ENCODE measurements around the gene PDE4D. TPM values are rescaled to one million over a fixed set of nuclear protein-coding genes. Genes with fewer than 3 reads are reported as not detected.
"Not testable (repeated sequence)": the region's sequence is repeated elsewhere in the genome, so short reads cannot be mapped to it uniquely, and the experiment has no call there.

PDE4D gene
- total RNA-seq, 1 experiment from 2014 or later = 3.6 TPM

- H3K79me2 ChIP-seq (ENCODE audit: low read length) = no peaks in the 10 kb centered on the region
- H3K4me3 ChIP-seq (ENCODE audit: low read length) = no peak overlapping the region
- no peaks in the 10 kb centered on the region for H3K27me3 ChIP-seq (ENCODE audit: low read length)
- no peak overlapping the region for H3K9ac ChIP-seq (ENCODE audit: low read length)
- no peaks in the 10 kb centered on the region for H3F3A ChIP-seq (ENCODE audit: low read length, unreplicated experiment)
- ChIA-PET CTCF (no interaction called here), POLR2A (ENCODE audit: unreplicated experiment) (no interaction called here)
- H3K9me2 ChIP-seq (replicated peaks; ENCODE audit: low read length) = no peaks in the 10 kb centered on the region
- no peak overlapping the region for H3K4me2 ChIP-seq (ENCODE audit: low read length)
- H2AFZ ChIP-seq (ENCODE audit: low read length) = no peak overlapping the region
- no peaks in the 10 kb centered on the region for H3K9me3 ChIP-seq (ENCODE audit: low read length)
- intact Hi-C loops (cut with micrococcal nuclease) = no loop called here
- no peaks in the 10 kb centered on the region for H4K20me1 ChIP-seq (ENCODE audit: low read length)
- TF ChIP-seq EZH2 (IDR thresholded peaks at IDR 0.05; ENCODE audit: low read length, unreplicated experiment) (no peak), EZH2phosphoT487 (IDR thresholded peaks at IDR 0.05; ENCODE audit: borderline replicate concordance, low read length) (no peak)
- TF ChIP-seq, protein P1, sequence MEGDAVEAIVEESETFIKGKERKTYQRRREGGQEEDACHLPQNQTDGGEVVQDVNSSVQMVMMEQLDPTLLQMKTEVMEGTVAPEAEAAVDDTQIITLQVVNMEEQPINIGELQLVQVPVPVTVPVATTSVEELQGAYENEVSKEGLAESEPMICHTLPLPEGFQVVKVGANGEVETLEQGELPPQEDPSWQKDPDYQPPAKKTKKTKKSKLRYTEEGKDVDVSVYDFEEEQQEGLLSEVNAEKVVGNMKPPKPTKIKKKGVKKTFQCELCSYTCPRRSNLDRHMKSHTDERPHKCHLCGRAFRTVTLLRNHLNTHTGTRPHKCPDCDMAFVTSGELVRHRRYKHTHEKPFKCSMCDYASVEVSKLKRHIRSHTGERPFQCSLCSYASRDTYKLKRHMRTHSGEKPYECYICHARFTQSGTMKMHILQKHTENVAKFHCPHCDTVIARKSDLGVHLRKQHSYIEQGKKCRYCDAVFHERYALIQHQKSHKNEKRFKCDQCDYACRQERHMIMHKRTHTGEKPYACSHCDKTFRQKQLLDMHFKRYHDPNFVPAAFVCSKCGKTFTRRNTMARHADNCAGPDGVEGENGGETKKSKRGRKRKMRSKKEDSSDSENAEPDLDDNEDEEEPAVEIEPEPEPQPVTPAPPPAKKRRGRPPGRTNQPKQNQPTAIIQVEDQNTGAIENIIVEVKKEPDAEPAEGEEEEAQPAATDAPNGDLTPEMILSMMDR (conservative IDR thresholded peaks at IDR 0.05; ENCODE audit: low read depth, low read length) = no peak
- H3K4me1 ChIP-seq (ENCODE audit: insufficient read depth, low read length) = no peaks in the 10 kb centered on the region
- no peaks in the 10 kb centered on the region for H3K36me3 ChIP-seq (ENCODE audit: low read depth, low read length)
- H3K27ac ChIP-seq (ENCODE audit: low read length) = no peak overlapping the region
- no TSS peak for BruUV-seq (replicated peaks)
- no peak for DNase-seq
- no peak for ATAC-seq
Measured at GRCh38 chr5:59416026-59416425, 477.5 kb downstream of the PDE4D start.

GRCh38 chr5:59412428-59412827, 481.1 kb downstream of the PDE4D start:
- no peak for ATAC-seq
- Histone ChIP-seq H3K9me3 (ENCODE audit: low read length) (no peaks in the 10 kb centered on the region), H3K4me1 (ENCODE audit: insufficient read depth, low read length) (no peaks in the 10 kb centered on the region), H3K36me3 (ENCODE audit: low read depth, low read length) (no peaks in the 10 kb centered on the region), H4K20me1 (ENCODE audit: low read length) (no peaks in the 10 kb centered on the region), H2AFZ (ENCODE audit: low read length) (no peak overlapping the region), H3K27me3 (ENCODE audit: low read length) (no peaks in the 10 kb centered on the region), H3K9me2 (replicated peaks; ENCODE audit: low read length) (no peaks in the 10 kb centered on the region), H3K79me2 (ENCODE audit: low read length) (no peaks in the 10 kb centered on the region), H3K4me2 (ENCODE audit: low read length) (no peak overlapping the region), H3K27ac (ENCODE audit: low read length) (no peak overlapping the region), H3K4me3 (ENCODE audit: low read length) (no peak overlapping the region), H3F3A (ENCODE audit: low read length, unreplicated experiment) (no peaks in the 10 kb centered on the region), H3K9ac (ENCODE audit: low read length) (no peak overlapping the region)
- no peak for TF ChIP-seq EZH2 (IDR thresholded peaks at IDR 0.05; ENCODE audit: low read length, unreplicated experiment)
- TF ChIP-seq EZH2phosphoT487 (IDR thresholded peaks at IDR 0.05; ENCODE audit: borderline replicate concordance, low read length) = no peak
- TF ChIP-seq, protein P1 (conservative IDR thresholded peaks at IDR 0.05; ENCODE audit: low read depth, low read length) = no peak
- no TSS peak for BruUV-seq (replicated peaks)
- POLR2A ChIA-PET (ENCODE audit: unreplicated experiment) = no interaction called here
- intact Hi-C loops (cut with micrococcal nuclease) = no loop called here
- CTCF ChIA-PET = no interaction called here
- no peak for DNase-seq

GRCh38 chr5:59408997-59409396, 484.5 kb downstream of the PDE4D start:
- H3K4me2 ChIP-seq (ENCODE audit: low read length); H3K9me2 ChIP-seq (replicated peaks; ENCODE audit: low read length); BruUV-seq (replicated peaks); DNase-seq; H3K27ac ChIP-seq (ENCODE audit: low read length); H3K27me3 ChIP-seq (ENCODE audit: low read length); H3K9me3 ChIP-seq (ENCODE audit: low read length); intact Hi-C loops (cut with micrococcal nuclease); H3F3A ChIP-seq (ENCODE audit: low read length, unreplicated experiment); H4K20me1 ChIP-seq (ENCODE audit: low read length); H3K4me3 ChIP-seq (ENCODE audit: low read length); ATAC-seq; H3K4me1 ChIP-seq (ENCODE audit: insufficient read depth, low read length); H3K79me2 ChIP-seq (ENCODE audit: low read length); POLR2A ChIA-PET (ENCODE audit: unreplicated experiment); H2AFZ ChIP-seq (ENCODE audit: low read length); H3K9ac ChIP-seq (ENCODE audit: low read length); H3K36me3 ChIP-seq (ENCODE audit: low read depth, low read length): not testable (repeated sequence)
- CTCF ChIA-PET = interaction anchor here (0.5 kb wide), 1 partner anchor 928 kb away, joined by 3 read pairs; no protein-coding TSS in a partner anchor
